SK-N-DZ (cell line): ENCODE results near the gene CMC1.

Source experiments
- DNase-seq: peaks from one replicate; pipeline ENCODE4 v3.0.0-alpha.2; 2015; ENCODE audit warnings: low spot score

CMC1 gene

DNA sequence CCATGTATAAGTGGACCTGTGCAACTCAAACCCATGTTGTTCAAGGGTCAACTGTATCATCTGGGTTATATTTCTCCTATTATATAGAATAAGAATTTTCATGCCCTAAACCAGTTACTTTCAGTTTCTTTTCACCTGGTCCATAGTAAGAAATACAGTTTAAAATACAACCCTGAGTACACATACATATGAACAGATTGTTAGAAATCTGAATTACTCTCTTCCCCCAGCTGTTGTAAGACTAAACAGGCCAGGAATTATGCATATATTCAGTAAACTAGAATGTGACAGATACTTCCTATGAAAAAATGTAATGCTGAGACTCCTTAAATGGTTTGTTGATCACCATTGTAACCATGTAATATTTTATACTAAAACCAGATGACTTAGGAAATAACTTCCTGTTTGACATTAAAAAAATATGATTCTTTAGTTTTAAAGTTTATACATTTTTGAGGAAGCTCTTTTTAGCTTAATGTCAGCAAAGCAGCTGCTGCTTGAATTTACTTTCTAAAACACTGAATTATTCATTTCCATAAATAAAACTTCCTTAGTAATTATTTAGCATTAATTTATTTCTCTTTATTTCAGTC is 54.6 kb downstream of the CMC1 start:
- no peak for DNase-seq

DNA sequence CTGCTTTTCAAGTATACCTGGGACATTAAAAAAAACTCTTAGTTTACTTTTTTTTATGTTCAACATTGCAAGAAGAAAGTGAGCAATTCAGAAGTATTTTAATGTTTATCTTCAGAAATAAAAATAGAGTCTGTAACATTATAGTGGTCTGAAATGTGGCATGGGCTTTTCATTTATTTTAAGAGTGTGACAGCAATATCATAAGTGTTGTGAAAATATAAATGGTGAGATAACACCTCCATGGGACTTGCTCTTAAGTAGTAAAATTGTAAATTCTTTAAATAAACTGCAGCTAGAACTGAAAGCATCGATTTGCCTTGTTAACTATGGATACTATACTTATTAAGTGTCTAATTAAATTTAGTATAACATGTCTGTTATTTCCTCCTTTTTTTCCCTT is 58.3 kb downstream of the CMC1 start:
- no peak for DNase-seq

GRCh38 chr3:28300345-28300962 is 59.0 kb downstream of the CMC1 start:
- DNase-seq, result no peak

DNA sequence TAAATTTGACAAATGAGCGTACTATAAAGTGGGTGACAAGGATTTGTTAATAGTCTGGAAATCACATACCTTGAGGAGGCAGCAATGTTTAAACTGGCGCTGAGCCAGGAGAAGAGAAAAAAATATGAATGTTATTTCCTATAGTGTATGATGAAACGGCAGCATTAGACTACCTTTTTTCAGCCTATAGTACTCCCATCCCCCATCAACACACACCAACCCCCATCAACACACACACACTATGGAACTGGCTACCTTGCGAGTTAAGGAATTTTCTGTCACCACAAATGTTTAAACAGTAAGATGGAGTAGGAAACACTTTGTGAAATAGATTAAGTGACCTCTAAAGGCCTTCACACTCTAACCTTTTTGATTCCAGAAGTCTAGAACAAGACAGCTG is 60.3 kb downstream of the CMC1 start:
- DNase-seq, result no peak

GRCh38 chr3:28308196-28308595 is 66.8 kb downstream of the CMC1 start:
- DNase-seq, result no peak

GRCh38 chr3:28315711-28316110 is 74.3 kb downstream of the CMC1 start:
- no peak for DNase-seq

- DNase-seq, result no peak
Observed at GRCh38 chr3:28316226-28316625, 74.8 kb downstream of the CMC1 start.

DNA sequence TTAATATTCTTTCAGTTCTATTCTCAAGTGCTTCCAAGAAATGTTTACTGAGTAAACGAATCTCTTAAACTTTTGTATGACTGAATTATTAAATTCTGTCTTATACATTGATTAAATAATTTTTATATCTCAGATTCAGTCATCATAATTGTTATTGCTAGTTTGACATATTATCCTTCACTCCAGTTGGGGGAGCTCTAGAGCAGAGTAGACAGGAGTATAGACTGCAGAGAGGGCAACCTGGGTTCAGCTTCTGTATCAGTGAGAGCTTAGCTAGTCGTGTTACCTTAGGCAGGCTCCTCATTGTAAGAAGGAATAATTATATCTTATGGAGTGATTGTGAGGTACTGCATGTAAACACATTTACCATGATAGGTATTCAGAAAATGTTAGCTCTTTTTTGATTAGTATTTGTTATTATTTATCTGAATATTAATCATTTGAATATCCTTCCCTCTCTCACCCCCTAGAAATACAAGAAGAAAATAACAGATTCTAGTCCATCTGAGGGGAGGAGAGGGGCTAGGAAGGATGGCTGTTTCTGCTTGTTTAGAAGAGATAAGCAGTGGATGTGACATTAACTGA is 76.1 kb downstream of the CMC1 start:
- peak; percentile 65 for DNase-seq

- no peak for DNase-seq
Observed at GRCh38 chr3:28320981-28321380, 79.6 kb downstream of the CMC1 start.

- DNase-seq, result no peak
Observed at GRCh38 chr3:28322464-28322863, 81.0 kb downstream of the CMC1 start.

GRCh38 chr3:28326458-28326926 is 85.1 kb downstream of the CMC1 start:
- DNase-seq, result no peak

- DNase-seq, result peak; percentile 38
Observed at GRCh38 chr3:28328188-28329151, 87.1 kb downstream of the CMC1 start.

DNA sequence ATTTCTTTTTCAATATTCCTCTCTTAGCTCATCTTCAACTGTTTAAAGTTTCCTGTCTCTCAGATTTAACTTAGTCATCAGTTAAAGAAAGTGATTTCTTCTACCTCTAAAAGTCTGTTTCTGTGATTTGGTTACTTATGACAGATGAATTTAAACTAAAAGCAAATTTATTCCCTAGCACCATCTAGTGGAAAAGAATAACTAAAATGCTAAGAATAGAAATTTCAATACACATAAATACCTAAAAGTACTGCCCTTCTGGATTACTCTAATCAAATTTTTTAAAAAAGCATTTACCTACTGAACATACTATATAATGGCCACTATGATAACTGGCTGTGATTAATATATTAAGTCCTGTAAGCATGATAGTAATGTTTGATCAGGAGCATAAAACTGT is 93.1 kb downstream of the CMC1 start:
- DNase-seq, result no peak

DNA sequence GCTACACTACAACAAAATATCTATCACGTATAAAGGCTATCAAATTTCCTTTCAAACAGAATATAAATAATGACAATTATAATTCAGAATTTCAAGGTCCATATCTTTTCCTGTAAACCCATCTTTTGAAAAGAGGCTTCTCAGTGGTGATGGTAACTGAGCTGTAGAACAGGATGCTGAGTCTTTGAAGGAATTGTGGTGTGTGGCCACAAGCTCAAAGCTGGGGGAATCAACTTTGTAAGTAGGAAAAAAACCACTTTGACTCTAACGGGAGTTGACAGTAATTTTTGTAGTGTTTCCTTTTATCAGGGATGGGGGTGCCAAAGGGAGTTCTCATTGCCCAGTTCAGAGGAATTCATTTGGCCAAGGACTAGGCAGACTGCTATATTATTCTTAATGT is 93.8 kb downstream of the CMC1 start:
- DNase-seq, result no peak

GRCh38 chr3:28337230-28337629 is 95.8 kb downstream of the CMC1 start:
- no peak for DNase-seq

DNA sequence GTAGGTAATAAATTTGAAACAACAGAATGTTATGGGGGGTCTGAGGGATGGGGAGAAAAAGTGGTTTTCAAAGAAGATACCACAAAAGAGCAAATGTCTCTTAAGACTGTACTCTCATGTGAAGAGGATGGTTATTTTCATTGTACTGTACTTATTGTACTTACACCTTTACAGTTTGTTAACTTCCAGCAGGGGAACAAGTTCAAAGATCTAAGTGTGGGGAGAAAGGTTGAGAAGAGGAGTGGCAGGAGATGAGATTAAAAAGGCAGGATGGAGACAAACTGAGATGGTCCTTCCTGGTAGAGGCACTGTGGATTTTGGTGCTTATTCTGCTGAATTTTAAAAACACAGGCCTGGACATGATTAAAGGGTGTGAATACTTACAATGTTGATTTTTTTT is 101.7 kb downstream of the CMC1 start:
- no peak for DNase-seq

DNA sequence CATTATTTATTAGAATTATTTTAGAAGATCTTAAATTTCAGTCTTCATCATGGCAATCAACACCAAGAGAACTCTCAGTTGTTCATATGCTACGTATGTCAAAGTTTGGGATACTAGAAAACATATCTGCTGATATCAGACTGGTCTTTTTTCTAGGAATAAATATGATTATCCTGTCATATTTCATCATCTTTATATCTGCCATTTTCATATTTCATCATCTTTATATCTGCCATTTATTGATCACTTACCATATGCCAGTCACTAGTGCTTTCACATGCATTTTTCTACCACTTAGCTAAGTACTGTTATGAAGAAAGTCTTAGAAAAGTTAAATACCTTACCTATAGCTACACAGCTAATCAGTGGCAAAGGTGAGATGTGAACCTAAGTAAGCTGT is 104.3 kb downstream of the CMC1 start:
- no peak for DNase-seq

GRCh38 chr3:28347374-28348264 is 106.2 kb downstream of the CMC1 start:
- no peak for DNase-seq

DNA sequence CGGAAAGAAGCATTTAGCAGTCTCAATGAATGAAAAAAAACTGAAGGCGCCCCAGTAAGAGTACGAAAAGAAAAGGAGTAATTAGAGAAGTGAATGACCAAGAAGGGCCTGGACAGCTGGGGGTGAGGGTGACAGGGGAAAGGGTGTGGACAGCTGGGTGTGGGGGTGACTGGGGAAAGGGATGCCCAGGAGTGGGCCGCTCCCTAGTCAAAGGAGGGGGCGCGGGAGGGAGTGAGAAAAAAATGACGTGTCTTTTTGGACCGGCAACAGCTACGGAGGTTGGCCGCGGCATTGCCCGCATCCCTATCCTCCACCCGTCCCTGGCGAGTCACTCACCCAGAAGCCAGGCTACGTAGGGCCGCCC is 106.8 kb downstream of the CMC1 start:
- DNase-seq, result no peak

DNA sequence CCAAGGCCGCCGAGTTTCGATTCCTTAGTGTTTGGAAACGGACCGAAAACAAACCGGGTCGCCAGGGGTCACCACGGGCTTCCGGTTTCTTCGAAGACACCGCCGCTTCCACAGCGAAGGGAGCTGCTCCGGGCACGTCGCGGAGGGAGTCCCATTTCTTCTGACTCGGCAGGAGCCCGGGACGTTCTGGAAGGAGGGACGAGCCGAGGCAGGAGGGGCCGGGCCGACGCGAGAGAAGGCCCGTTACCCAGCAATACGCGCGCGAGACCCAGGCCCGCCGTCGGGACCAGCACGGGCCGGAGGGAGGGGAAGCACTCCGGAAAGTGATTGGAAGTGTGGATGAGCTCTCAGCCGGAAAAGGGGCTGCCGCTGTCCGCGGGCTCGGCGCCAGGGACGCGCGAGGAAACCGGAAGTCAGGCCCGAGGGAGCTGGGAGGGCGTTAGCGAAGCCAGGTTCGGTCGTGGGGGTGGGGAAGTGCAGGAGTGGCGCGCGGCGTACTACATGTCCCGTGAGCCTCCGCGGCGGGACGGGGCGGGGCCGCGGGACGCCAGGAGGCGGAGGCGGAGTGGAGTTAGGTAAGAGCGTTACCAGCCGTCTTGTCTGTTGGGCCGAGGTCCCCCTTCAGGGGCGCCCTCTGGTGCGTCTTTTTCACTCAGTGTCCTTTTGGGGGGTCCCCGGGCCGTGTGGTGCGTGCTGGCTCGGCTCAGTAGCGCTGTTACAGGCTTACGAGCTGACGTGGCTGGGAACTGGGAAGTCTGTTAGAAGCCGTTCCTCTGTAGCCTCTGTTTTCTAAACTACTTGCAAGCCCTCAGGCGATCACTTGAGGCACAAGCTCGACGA is 107.4 kb downstream of the CMC1 start, which contains the start of the genes AZI2 and ZCWPW2:
Gene AZI2, minus strand, starts transcription at position 196 of the 840 bp plus-strand sequence. CDS start 8,207 bp downstream, outside the sequence.
Gene ZCWPW2, plus strand, starts transcription at position 93 of the 840 bp plus-strand sequence. CDS start 64,348 bp downstream, outside the sequence.
- DNase-seq, result peak; percentile 98
